Muscle layer of duodenum (tissue), 2 donors: Measurements from ENCODE around the gene WDR81.

Source experiments
- H3K27ac ChIP-seq: one replicate; pipeline ENCODE4 v1.7.0; 2013; ENCODE audit warnings: mild to moderate bottlenecking, low read length
- H3K27me3 ChIP-seq: one replicate; pipeline ENCODE4 v1.7.0; 2013; ENCODE audit warnings: low read depth, mild to moderate bottlenecking, control low read depth, low read length
- H3K36me3 ChIP-seq, 2 donors: one replicate each; pipeline ENCODE4 v1.7.0; 2013; ENCODE audit warnings: low read length in 2 of 2, control low read depth in 1 of 2, mild to moderate bottlenecking in 1 of 2; ENCODE audit not compliant: insufficient read depth in 2 of 2, control insufficient read depth in 1 of 2
- H3K4me1 ChIP-seq, 2 donors: one replicate each; pipeline ENCODE4 v1.7.0; 2013; ENCODE audit warnings: low read length in 2 of 2, mild to moderate bottlenecking in 2 of 2, control low read depth in 1 of 2, moderate library complexity in 1 of 2; ENCODE audit not compliant: insufficient read depth in 2 of 2, control insufficient read depth in 1 of 2
- H3K4me3 ChIP-seq, 2 donors: one replicate each; pipeline ENCODE4 v1.7.0; 2013; ENCODE audit warnings: low read length in 2 of 2, low read depth in 1 of 2, mild to moderate bottlenecking in 1 of 2
- H3K9me3 ChIP-seq, 2 donors: one replicate each; pipeline ENCODE4 v1.7.0; 2013; ENCODE audit warnings: low read length in 2 of 2, control low read depth in 1 of 2, mild to moderate bottlenecking in 1 of 2; ENCODE audit not compliant: control insufficient read depth in 1 of 2
- donor health status: healthy.

Gene WDR81

GRCh38 chr17:1745513-1746020 lies 21.1 kb downstream of the WDR81 start:
- no peaks in the 10 kb centered on the region for H3K9me3 ChIP-seq
- H3K27me3 ChIP-seq: no peaks in the 10 kb centered on the region
- no peak overlapping the region for H3K4me3 ChIP-seq
- H3K36me3 ChIP-seq: no peaks in the 10 kb centered on the region
- H3K4me1 ChIP-seq: no peaks in the 10 kb centered on the region
- no peak overlapping the region for H3K27ac ChIP-seq

GRCh38 chr17:1746975-1747543 lies 22.6 kb downstream of the WDR81 start:
- H3K27ac ChIP-seq: no peak overlapping the region
- H3K36me3 ChIP-seq: no peaks in the 10 kb centered on the region
- no peaks in the 10 kb centered on the region for H3K27me3 ChIP-seq
- no peak overlapping the region for H3K4me3 ChIP-seq
- no peaks in the 10 kb centered on the region for H3K9me3 ChIP-seq
- no peaks in the 10 kb centered on the region for H3K4me1 ChIP-seq

DNA sequence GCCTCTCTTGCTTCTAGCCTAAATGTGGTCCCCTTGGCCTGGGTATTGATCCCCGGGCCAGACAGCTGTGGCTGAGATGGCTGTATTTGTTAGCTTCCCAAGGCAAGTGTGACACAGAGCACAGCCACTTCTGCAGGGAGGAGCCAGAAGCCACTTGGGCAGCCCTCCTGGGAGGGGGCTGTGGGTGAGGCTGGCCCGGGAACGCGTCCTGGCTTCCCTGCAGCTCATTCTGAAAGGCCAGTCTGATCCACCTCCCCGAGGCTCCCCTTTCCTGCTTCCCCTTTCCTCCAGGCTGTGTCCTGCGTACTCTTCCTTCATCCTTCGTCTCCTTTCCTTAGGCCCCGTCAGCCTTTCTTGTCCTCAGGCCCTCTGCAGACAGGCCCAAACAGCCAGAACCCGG lies 26.1 kb downstream of the WDR81 start:
- Histone ChIP-seq H3K4me1 (no peaks in the 10 kb centered on the region), H3K36me3 (no peaks in the 10 kb centered on the region), H3K9me3 (no peaks in the 10 kb centered on the region), H3K27ac (no peak overlapping the region), H3K4me3 (no peak overlapping the region), H3K27me3 (no peaks in the 10 kb centered on the region)

GRCh38 chr17:1752425-1753262 lies 28.1 kb downstream of the WDR81 start:
- Histone ChIP-seq H3K27me3 (no peaks in the 10 kb centered on the region), H3K4me3 (no peak overlapping the region), H3K9me3 (no peaks in the 10 kb centered on the region), H3K4me1 (no peaks in the 10 kb centered on the region), H3K36me3 (no peaks in the 10 kb centered on the region), H3K27ac (no peak overlapping the region)

DNA sequence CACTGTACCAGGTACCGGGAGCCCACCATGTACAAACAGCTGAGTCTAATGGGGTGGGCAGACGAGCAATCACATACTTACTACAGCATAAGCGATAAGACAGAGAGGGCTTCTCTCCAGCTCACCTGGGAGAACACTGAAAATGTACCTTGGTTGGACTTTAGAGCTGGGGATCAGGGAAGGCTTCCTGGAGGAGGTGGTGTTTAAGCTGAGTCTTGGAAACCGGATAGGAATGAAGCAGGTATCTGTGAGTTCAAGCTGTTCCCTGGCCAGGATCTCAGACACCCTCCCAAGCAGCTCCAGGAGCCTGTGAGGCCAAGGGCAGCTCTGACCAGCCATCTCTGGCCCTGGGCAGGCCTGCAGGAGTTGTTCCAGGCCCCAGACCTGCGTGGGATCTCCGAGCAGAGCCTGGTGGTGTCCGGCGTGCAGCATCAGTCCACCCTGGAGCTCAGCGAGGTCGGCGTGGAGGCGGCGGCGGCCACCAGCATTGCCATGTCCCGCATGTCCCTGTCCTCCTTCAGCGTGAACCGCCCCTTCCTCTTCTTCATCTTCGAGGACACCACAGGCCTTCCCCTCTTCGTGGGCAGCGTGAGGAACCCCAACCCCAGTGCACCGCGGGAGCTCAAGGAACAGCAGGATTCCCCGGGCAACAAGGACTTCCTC lies 29.4 kb downstream of the WDR81 start:
- Histone ChIP-seq H3K27ac (no peak overlapping the region), H3K36me3 (no peaks in the 10 kb centered on the region)

GRCh38 chr17:1754430-1755112 lies 30.1 kb downstream of the WDR81 start:
- Histone ChIP-seq H3K36me3 (no peaks in the 10 kb centered on the region), H3K4me1 (no peaks in the 10 kb centered on the region), H3K9me3 (no peaks in the 10 kb centered on the region), H3K27me3 (no peaks in the 10 kb centered on the region), H3K27ac (no peak overlapping the region), H3K4me3 (no peak overlapping the region)

More for the DNA sequence above, 29.4 kb downstream of the WDR81 start:
- H3K4me3 ChIP-seq: no peak overlapping the region
- no peaks in the 10 kb centered on the region for H3K9me3 ChIP-seq
- no peaks in the 10 kb centered on the region for H3K27me3 ChIP-seq
- H3K4me1 ChIP-seq: no peaks in the 10 kb centered on the region

DNA sequence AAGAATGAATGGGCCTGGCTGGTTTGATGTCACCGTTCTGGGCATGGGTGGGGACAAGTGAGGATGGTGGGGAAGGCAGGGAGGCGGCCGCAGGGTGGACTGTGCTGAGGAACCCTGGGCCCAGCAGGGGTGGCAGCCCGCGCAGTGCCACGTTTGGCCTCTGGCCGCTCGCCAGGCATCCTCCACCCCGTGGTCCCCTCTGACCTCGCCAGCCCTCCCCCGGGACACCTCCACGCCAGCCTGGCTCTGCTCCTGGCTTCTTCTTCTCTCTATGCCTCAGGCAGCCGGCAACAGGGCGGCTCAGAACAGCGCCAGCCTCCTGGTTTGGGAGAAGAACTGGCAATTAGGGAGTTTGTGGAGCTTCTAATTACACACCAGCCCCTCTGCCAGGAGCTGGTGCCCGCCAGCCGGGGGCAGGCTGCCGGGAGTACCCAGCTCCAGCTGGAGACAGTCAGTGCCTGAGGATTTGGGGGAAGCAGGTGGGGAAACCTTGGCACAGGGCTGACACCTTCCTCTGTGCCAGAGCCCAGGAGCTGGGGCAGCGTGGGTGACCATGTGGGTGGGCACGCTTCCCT lies 30.8 kb downstream of the WDR81 start:
- H3K27ac ChIP-seq: no peak overlapping the region
- no peaks in the 10 kb centered on the region for H3K4me1 ChIP-seq
- H3K9me3 ChIP-seq: no peaks in the 10 kb centered on the region
- H3K27me3 ChIP-seq: no peaks in the 10 kb centered on the region
- H3K36me3 ChIP-seq: no peaks in the 10 kb centered on the region
- no peak overlapping the region for H3K4me3 ChIP-seq

DNA sequence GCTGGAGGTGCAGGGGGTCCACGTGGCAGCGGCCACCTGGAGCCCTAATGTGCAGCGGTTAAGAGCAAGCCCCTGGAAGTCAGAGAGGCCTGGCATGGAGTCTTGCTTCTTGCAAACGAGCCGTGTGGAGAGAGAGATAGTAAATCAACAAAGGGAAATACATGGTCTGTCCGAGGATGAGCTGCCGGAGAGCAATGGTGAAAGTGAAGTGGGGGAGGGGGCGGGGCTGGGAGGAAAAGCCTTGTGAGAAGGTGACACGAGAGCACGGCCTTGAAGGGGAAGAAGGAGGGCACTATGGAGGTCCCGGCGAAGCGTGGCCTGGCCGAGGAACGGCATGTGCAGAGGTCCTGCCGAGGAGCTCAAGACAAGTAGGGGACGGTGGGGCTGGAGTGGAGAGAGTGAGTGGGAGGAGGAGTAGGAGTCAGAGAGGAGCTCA lies 31.3 kb downstream of the WDR81 start:
- no peaks in the 10 kb centered on the region for H3K4me1 ChIP-seq
- H3K4me3 ChIP-seq: no peak overlapping the region
- H3K9me3 ChIP-seq: no peaks in the 10 kb centered on the region
- no peaks in the 10 kb centered on the region for H3K27me3 ChIP-seq
- H3K27ac ChIP-seq: no peak overlapping the region
- H3K36me3 ChIP-seq: no peaks in the 10 kb centered on the region

DNA sequence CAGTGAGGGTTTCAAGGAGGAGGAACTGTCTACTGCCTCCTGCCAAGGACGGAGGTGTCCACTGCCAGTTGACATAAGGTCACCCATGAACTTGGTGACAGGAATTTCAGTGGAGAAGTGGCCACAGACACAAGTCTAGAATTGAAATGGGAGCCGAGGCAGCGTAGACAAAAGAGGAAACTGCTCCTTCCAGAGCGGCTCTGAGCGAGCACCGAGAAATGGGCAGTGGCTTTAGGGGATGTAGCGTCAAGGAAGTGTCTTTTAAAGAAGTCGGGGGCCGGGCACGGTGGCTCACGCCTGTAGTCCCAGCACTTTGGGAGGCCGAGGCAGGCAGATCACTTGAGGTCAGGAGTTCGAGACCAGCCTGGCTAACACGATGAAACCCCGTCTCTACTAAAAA lies 34.3 kb downstream of the WDR81 start:
- Histone ChIP-seq H3K36me3 (no peaks in the 10 kb centered on the region), H3K4me3 (no peak overlapping the region), H3K4me1 (no peaks in the 10 kb centered on the region), H3K27me3 (no peaks in the 10 kb centered on the region), H3K27ac (no peak overlapping the region), H3K9me3 (no peaks in the 10 kb centered on the region)

- Histone ChIP-seq H3K27ac (no peak overlapping the region), H3K27me3 (no peaks in the 10 kb centered on the region), H3K4me1 (peaks cover 3 to 6% of the 10 kb centered on the region in 2 donors), H3K9me3 (no peaks in the 10 kb centered on the region), H3K4me3 (no peak overlapping the region), H3K36me3 (no peaks in the 10 kb centered on the region)
These were observed 35.0 kb downstream of the WDR81 start for GRCh38 chr17:1759529-1759928.
